ENCODE data around the gene CDC42BPB.

GRCh38 chr14:102971314-102971713 lies 86.0 kb downstream of the CDC42BPB start:
- no peak for TF ChIP-seq POLR2A (IDR thresholded peaks at IDR 0.05)
- TF ChIP-seq POLR2AphosphoS5 (IDR thresholded peaks at IDR 0.05) = no peak

All from suprapubic skin (tissue), 4 donors.